H1 (cell line): ENCODE results near the gene PRSS50. TPM values are rescaled to one million over a fixed set of nuclear protein-coding genes. Genes with fewer than 3 reads are reported as not detected.

ENCODE experiments used
- CTCF ChIA-PET: fragments of 300-600 bp; sonication (Branson Sonifier 250); formaldehyde crosslinking; loops from one replicate; lab custom pipeline; 2021; ENCODE audit not compliant: partially characterized antibody; lab: Charles Lee
- POLR2A ChIA-PET: fragments of 300-600 bp; sonication (Branson Sonifier 250); formaldehyde crosslinking; loops from one replicate; lab custom pipeline; 2021; ENCODE audit warnings: inconsistent platforms; ENCODE audit not compliant: partially characterized antibody; lab: Charles Lee
- DNase-seq, 2 experiments: peaks; one replicate each; pipeline versions ENCODE4 v3.0.0 to v3.0.0-alpha.2; 2010 to 2022; ENCODE audit warnings: low spot score in 2 of 2, low read depth in 1 of 2, mixed read lengths in 1 of 2
- FAIRE-seq: peaks from 2 replicates; lab custom pipeline; 2011; peaks lifted over from hg19 to GRCh38; lab: Jason Lieb, UNC
- H2AFZ ChIP-seq: 2 replicates; pipeline ENCODE4 v1.8.1; 2012; ENCODE audit warnings: low read length, inconsistent platforms
- H2AK5ac ChIP-seq: 2 replicates; pipeline ENCODE4 v1.6.1; 2013; ENCODE audit warnings: low read depth, low read length
- H2BK120ac ChIP-seq: replicated peaks from 2 replicates; pipeline ENCODE3; 2013; ENCODE audit warnings: low read depth, low read length, inconsistent platforms
- H2BK12ac ChIP-seq: 2 replicates; pipeline ENCODE4 v1.6.1; 2013; ENCODE audit warnings: low read depth, low read length
- H2BK15ac ChIP-seq: 2 replicates; pipeline ENCODE4 v1.6.1; 2013; ENCODE audit warnings: low read length
- H2BK20ac ChIP-seq: 2 replicates; pipeline ENCODE4 v1.6.1; 2013; ENCODE audit warnings: low read length
- H2BK5ac ChIP-seq: 2 replicates; pipeline ENCODE4 v1.6.1; 2013; ENCODE audit warnings: low read depth, low read length
- H3K14ac ChIP-seq: 2 replicates; pipeline ENCODE4 v1.6.1; 2013; ENCODE audit warnings: inconsistent platforms; ENCODE audit not compliant: insufficient read length
- H3K18ac ChIP-seq: 2 replicates; pipeline ENCODE4 v1.6.1; 2013; ENCODE audit warnings: low read length; ENCODE audit errors: extremely low read depth
- H3K23ac ChIP-seq: 2 replicates; pipeline ENCODE4 v1.6.1; 2013; ENCODE audit warnings: inconsistent platforms; ENCODE audit not compliant: insufficient read length
- H3K23me2 ChIP-seq: 2 replicates; pipeline ENCODE4 v1.6.1; 2013; ENCODE audit warnings: low read depth, low read length
- H3K27ac ChIP-seq: 2 replicates; pipeline ENCODE4 v1.6.1; 2011; ENCODE audit warnings: low read depth, low read length, inconsistent platforms
- H3K27me3 ChIP-seq, 4 experiments: replicated peaks in 1 of 4; 1 replicate in 1 of 4; 2 replicates in 3 of 4; pipeline versions ENCODE4 v1.6.1 to v1.8.1; 2011 to 2013; ENCODE audit warnings: low read length in 3 of 4, mild to moderate bottlenecking in 3 of 4, inconsistent platforms in 2 of 4, mixed read lengths in 2 of 4, moderate library complexity in 1 of 4; ENCODE audit not compliant: control insufficient read depth in 3 of 4, insufficient read depth in 3 of 4; ENCODE audit errors: extremely low read depth in 1 of 4
- H3K36me3 ChIP-seq, 4 experiments: 2 replicates each; pipeline versions ENCODE4 v1.6.1 to v1.8.1; 2011 to 2013; ENCODE audit warnings: mild to moderate bottlenecking in 4 of 4, low read length in 3 of 4, moderate library complexity in 2 of 4, control low read depth in 1 of 4, inconsistent platforms in 1 of 4; ENCODE audit not compliant: insufficient read depth in 4 of 4, control insufficient read depth in 2 of 4
- H3K4ac ChIP-seq: replicated peaks from 2 replicates; pipeline ENCODE3; 2013; ENCODE audit warnings: low read length, low read depth, mixed read lengths, inconsistent platforms; ENCODE audit not compliant: insufficient read length
- H3K4me1 ChIP-seq, 4 experiments: replicated peaks in 1 of 4; 1 replicate in 1 of 4; 2 replicates in 3 of 4; pipeline versions ENCODE4 v1.6.1 to v1.8.1; 2011 to 2013; ENCODE audit warnings: low read length in 3 of 4, inconsistent platforms in 2 of 4, mixed read lengths in 1 of 4; ENCODE audit not compliant: insufficient read depth in 4 of 4, control insufficient read depth in 3 of 4
- H3K4me2 ChIP-seq, 2 experiments: 2 replicates each; pipeline versions ENCODE4 v1.6.1 to v1.8.1; 2011 to 2013; ENCODE audit warnings: low read depth in 2 of 2, low read length in 2 of 2, control low read depth in 1 of 2, inconsistent platforms in 1 of 2, mild to moderate bottlenecking in 1 of 2; ENCODE audit not compliant: insufficient read depth in 1 of 2
- H3K4me3 ChIP-seq, 4 experiments: fragments of 200-600, 300-600 bp in 1 of 4; sonication (generic), shearing (Covaris generic), sonication (Bioruptor Twin) in 1 of 4; 2 replicates each; pipeline versions ENCODE4 v1.5.1 to v1.8.1; 2011 to 2016; ENCODE audit warnings: low read length in 4 of 4, low read depth in 3 of 4, control low read depth in 2 of 4, inconsistent platforms in 2 of 4, mild to moderate bottlenecking in 2 of 4, mixed read lengths in 1 of 4, moderate library complexity in 1 of 4; ENCODE audit not compliant: insufficient read depth in 2 of 4; ENCODE audit errors: extremely low read depth in 1 of 4
- H3K56ac ChIP-seq: replicated peaks from 2 replicates; pipeline ENCODE3; 2013; ENCODE audit warnings: low read depth, mild to moderate bottlenecking, mixed read lengths, low read length, inconsistent platforms; ENCODE audit not compliant: insufficient read length
- H3K79me1 ChIP-seq: 2 replicates; pipeline ENCODE4 v1.6.1; 2013; ENCODE audit warnings: low read depth, low read length, control low read depth
- H3K79me2 ChIP-seq, 2 experiments: 2 replicates each; pipeline versions ENCODE4 v1.6.1 to v1.8.1; 2012 to 2013; ENCODE audit warnings: low read length in 2 of 2, mild to moderate bottlenecking in 2 of 2, inconsistent platforms in 1 of 2; ENCODE audit not compliant: insufficient read depth in 2 of 2, control insufficient read depth in 1 of 2
- H3K9ac ChIP-seq, 4 experiments: replicated peaks in 1 of 4; 1 replicate in 1 of 4; 2 replicates in 3 of 4; pipeline versions ENCODE4 v1.6.1 to v1.8.1; 2011 to 2013; ENCODE audit warnings: low read depth in 3 of 4, low read length in 3 of 4, control low read depth in 2 of 4, mild to moderate bottlenecking in 2 of 4, moderate library complexity in 2 of 4, inconsistent platforms in 1 of 4; ENCODE audit errors: extremely low read depth in 1 of 4
- H3K9me3 ChIP-seq, 2 experiments: 2 replicates each; pipeline versions ENCODE4 v1.6.1 to v1.8.1; 2012 to 2013; ENCODE audit warnings: mild to moderate bottlenecking in 2 of 2, moderate library complexity in 2 of 2, control low read depth in 1 of 2, inconsistent platforms in 1 of 2, low read depth in 1 of 2, low read length in 1 of 2, mixed read lengths in 1 of 2; ENCODE audit not compliant: insufficient read depth in 2 of 2
- H4K20me1 ChIP-seq, 2 experiments: replicated peaks in 1 of 2; 2 replicates each; pipeline versions ENCODE3 to v1.8.1; 2011 to 2013; ENCODE audit warnings: inconsistent platforms in 2 of 2, low read length in 2 of 2, mild to moderate bottlenecking in 1 of 2; ENCODE audit not compliant: insufficient read depth in 2 of 2, control insufficient read depth in 1 of 2
- H4K5ac ChIP-seq: 2 replicates; pipeline ENCODE4 v1.6.1; 2013; ENCODE audit warnings: low read length, low read depth, mixed read lengths, inconsistent platforms; ENCODE audit not compliant: insufficient read length
- H4K8ac ChIP-seq: 2 replicates; pipeline ENCODE4 v1.8.0; 2013; ENCODE audit warnings: mild to moderate bottlenecking, moderate library complexity, low read length, inconsistent platforms; ENCODE audit not compliant: insufficient read depth; ENCODE audit errors: extremely low read depth
- H4K91ac ChIP-seq: replicated peaks from 2 replicates; pipeline ENCODE3; 2013; ENCODE audit warnings: low read length, mixed read lengths, inconsistent platforms; ENCODE audit not compliant: insufficient read length
- BCL11A ChIP-seq, 2 experiments: IDR thresholded peaks; one replicate each; pipeline ENCODE4 v1.6.1; 2011; ENCODE audit warnings: low read depth in 2 of 2, low read length in 2 of 2, mild to moderate bottlenecking in 2 of 2
- CHD1 ChIP-seq: IDR thresholded peaks from 2 replicates; pipeline ENCODE4 v1.6.1; 2012; ENCODE audit warnings: low read depth, low read length, improper control_type of control experiment
- CREB1 ChIP-seq: IDR thresholded peaks from 2 replicates; pipeline ENCODE4 v1.6.1; 2012; ENCODE audit warnings: inconsistent platforms
- EP300 ChIP-seq, 2 experiments: IDR thresholded peaks; 1 replicate in 1 of 2; 2 replicates in 1 of 2; pipeline ENCODE4 v1.6.1; 2011 to 2012; ENCODE audit warnings: low read depth in 2 of 2, low read length in 2 of 2, mild to moderate bottlenecking in 2 of 2, borderline replicate concordance in 1 of 2, inconsistent platforms in 1 of 2, moderate library complexity in 1 of 2
- EZH2 ChIP-seq: fragments of 200-600 bp; sonication (generic); IDR thresholded peaks from 2 replicates; pipeline ENCODE4 v1.7.1; 2012; ENCODE audit warnings: low read depth, mild to moderate bottlenecking, moderate library complexity, low read length, inconsistent platforms; ENCODE audit not compliant: severe bottlenecking
- NANOG ChIP-seq: IDR thresholded peaks from 2 replicates; pipeline ENCODE4 v1.6.1; 2011; ENCODE audit warnings: low read length, low read depth, mild to moderate bottlenecking, inconsistent platforms; ENCODE audit not compliant: insufficient read depth, poor library complexity, severe bottlenecking
- POLR2A ChIP-seq, 2 experiments: IDR thresholded peaks; 1 replicate in 1 of 2; 2 replicates in 1 of 2; pipeline ENCODE4 v1.6.1; 2011; ENCODE audit warnings: low read depth in 2 of 2, low read length in 2 of 2, mild to moderate bottlenecking in 2 of 2; ENCODE audit errors: control extremely low read depth in 1 of 2
- POU5F1 ChIP-seq: IDR thresholded peaks from 2 replicates; pipeline ENCODE4 v1.6.1; 2011; ENCODE audit warnings: low read depth, mild to moderate bottlenecking, low read length, moderate library complexity
- RBBP5 ChIP-seq: IDR thresholded peaks from 2 replicates; pipeline ENCODE4 v1.7.1; 2012; ENCODE audit warnings: low read depth, mild to moderate bottlenecking, inconsistent platforms, low read length, moderate library complexity, borderline replicate concordance
- RXRA ChIP-seq: IDR thresholded peaks from 2 replicates; pipeline ENCODE4 v1.6.1; 2011; ENCODE audit warnings: low read depth, mild to moderate bottlenecking, low read length, moderate library complexity; ENCODE audit not compliant: insufficient read depth
- SAP30 ChIP-seq: fragments of 300-600 bp; sonication (generic); IDR thresholded peaks from 2 replicates; pipeline ENCODE4 v1.7.1; 2012; ENCODE audit warnings: low read length, moderate library complexity, mild to moderate bottlenecking, inconsistent platforms; ENCODE audit not compliant: insufficient read depth, insufficient replicate concordance
- SIN3A ChIP-seq, 2 experiments: IDR thresholded peaks in 1 of 2; conservative IDR thresholded peaks in 1 of 2; 2 replicates each; pipeline ENCODE4 v1.6.1; 2011 to 2012; ENCODE audit warnings: low read length in 2 of 2, improper control_type of control experiment in 1 of 2, low read depth in 1 of 2, mild to moderate bottlenecking in 1 of 2
- SIX5 ChIP-seq: IDR thresholded peaks from 2 replicates; pipeline ENCODE4 v1.6.1; 2011; ENCODE audit warnings: mild to moderate bottlenecking, low read depth, low read length
- TEAD4 ChIP-seq: IDR thresholded peaks from 2 replicates; pipeline ENCODE4 v1.6.1; 2012; ENCODE audit warnings: low read depth, low read length, inconsistent platforms, mixed read lengths
- YY1 ChIP-seq: IDR thresholded peaks from 2 replicates; pipeline ENCODE4 v1.6.1; 2011; ENCODE audit warnings: low read depth, mild to moderate bottlenecking, low read length
- WGBS, 2 experiments: shearing (Covaris generic) in 1 of 2; methylation state at CpG; one replicate each; pipeline versions ENCODE4 v1.1.6 to v1.1.7; 2013 to 2015; ENCODE audit warnings: low lambda C conversion rate in 2 of 2, mixed read lengths in 2 of 2, inconsistent platforms in 1 of 2, low coverage in 1 of 2, missing lambda C conversion rate in 1 of 2; ENCODE audit not compliant: insufficient replicate concordance in 2 of 2, insufficient coverage in 1 of 2, insufficient read length in 1 of 2; ENCODE audit errors: extremely low coverage in 1 of 2, missing lambda C conversion rate in 1 of 2; 5-methylcytosine and 5-hydroxymethylcytosine counted together
- polyA plus RNA-seq, 7 experiments: library from polyadenylated mRNA; depleted of rRNA in 3 of 7; stranded (reverse) in 5 of 7; unstranded in 2 of 7; fragments of >200 nt in 5 of 7; fragments of 200-250 nt in 2 of 7; gene quantifications; 1 replicate in 5 of 7; 2 replicates in 1 of 7; 4 replicates in 1 of 7; pipeline versions ENCODE4 v1.2.1 to v1.2.3, GENCODE V29; 2011 to 2013; ENCODE audit warnings: missing spikeins in 2 of 7, mixed read lengths in 2 of 7
- total RNA-seq: library from RNA; stranded (reverse); fragmentation: NEBNext Ultra II Directional; extraction: Animal tissue kit (Norgen Biotek cat#: 25700); gene quantifications from 2 replicates; pipeline ENCODE4 v1.2.1, GENCODE V29; 2021

Gene PRSS50
- total and polyA plus RNA-seq, 2 of the 8 experiments (the other 6 are each of a cell fraction or from before 2014, with no cell fraction given), result 0.47 to 0.71 TPM

GRCh38 chr3:46731795-46732194 lies 14.1 kb upstream of the PRSS50 start:
- H3K23ac ChIP-seq, result no peak overlapping the region
- no peak for DNase-seq
- no peak overlapping the region for H2BK120ac ChIP-seq
- TF ChIP-seq SIX5 (no peak), EZH2 (no peak), YY1 (no peak), RXRA (no peak), CHD1 (no peak), CREB1 (no peak), POU5F1 (no peak), EP300 (IDR thresholded peaks at IDR 0.05; ENCODE audit: borderline replicate concordance in 1 of 2, low read depth in 2 of 2, low read length in 2 of 2) (no peak), TEAD4 (no peak), RBBP5 (no peak), POLR2A (IDR thresholded peaks at IDR 0.05; ENCODE audit: control extremely low read depth in 1 of 2, low read depth in 2 of 2, low read length in 2 of 2) (no peak), BCL11A (IDR thresholded peaks at IDR 0.05; ENCODE audit: low read depth in 2 of 2, low read length in 2 of 2) (no peak), SIN3A (conservative IDR thresholded peaks at IDR 0.05 in 1 of 2, IDR thresholded peaks at IDR 0.05 in 1 of 2; ENCODE audit: low read depth in 1 of 2, low read length in 2 of 2) (no peak), NANOG (no peak), SAP30 (no peak)

More at GRCh38 chr3:46731795-46732194, 14.1 kb upstream of the PRSS50 start:
- Histone ChIP-seq H2BK20ac (no peak overlapping the region), H2BK15ac (no peak overlapping the region), H3K27ac (no peak overlapping the region), H2BK12ac (no peak overlapping the region), H3K4me3 (no peak overlapping the region), H3K79me2 (no peaks in the 10 kb centered on the region), H4K8ac (no peak overlapping the region), H3K27me3 (no peaks in the 10 kb centered on the region), H2BK5ac (no peak overlapping the region), H3K56ac (no peak overlapping the region), H4K5ac (no peak overlapping the region), H3K4ac (no peak overlapping the region), H3K18ac (no peak overlapping the region), H3K4me1 (peaks cover 0 to 4% (median 0%) of the 10 kb centered on the region in 4 experiments; a peak in 2 of 7 replicates), H2AK5ac (no peak overlapping the region), H3K79me1 (no peaks in the 10 kb centered on the region), H3K36me3 (no peaks in the 10 kb centered on the region), H4K91ac (no peak overlapping the region), H2AFZ (no peak overlapping the region), H3K9me3 (no peaks in the 10 kb centered on the region), H3K4me2 (no peak overlapping the region), H4K20me1 (peaks cover 0 to 1% of the 10 kb centered on the region in 2 experiments), H3K14ac (no peak overlapping the region), H3K9ac (no peak overlapping the region), H3K23me2 (no peaks in the 10 kb centered on the region)
- POLR2A ChIA-PET, result no interaction called here
- WGBS, 2 experiments, result 92% methylated on average over 3 of the region's 3 CpGs; no CpG with 5 or more reads in 1 of the 2 experiments
- FAIRE-seq, result no peak
- CTCF ChIA-PET, result no interaction called here
